Fibroblast of lung (primary cell): ENCODE results near the gene FAM110D. TPM values are rescaled to one million over a fixed set of nuclear protein-coding genes. Genes with fewer than 3 reads are reported as not detected.

Experiments used
- DNase-seq, 2 donors: peaks; one replicate each; pipeline versions ENCODE4 v3.0.0 to v3.0.0-alpha.2; 2010; ENCODE audit warnings: low read depth in 2 of 2
- H2AFZ ChIP-seq: 2 replicates; pipeline ENCODE4 v1.5.1; 2012; ENCODE audit warnings: low read length, control low read depth, inconsistent platforms
- H3K27ac ChIP-seq: 2 replicates; pipeline ENCODE4 v1.5.1; 2011; ENCODE audit warnings: low read length, control low read depth; ENCODE audit not compliant: insufficient read depth
- H3K27me3 ChIP-seq: 2 replicates; pipeline ENCODE4 v1.5.1; 2011; ENCODE audit warnings: mild to moderate bottlenecking, low read length; ENCODE audit not compliant: control insufficient read depth, insufficient read depth
- H3K36me3 ChIP-seq: 2 replicates; pipeline ENCODE4 v1.5.1; 2011; ENCODE audit warnings: low read length; ENCODE audit not compliant: control insufficient read depth, insufficient read depth
- H3K4me1 ChIP-seq: 2 replicates; pipeline ENCODE4 v1.5.1; 2011; ENCODE audit warnings: low read length; ENCODE audit not compliant: control insufficient read depth, insufficient read depth; ENCODE audit errors: extremely low read depth
- H3K4me2 ChIP-seq: 2 replicates; pipeline ENCODE4 v1.5.1; 2011; ENCODE audit warnings: low read length, control low read depth; ENCODE audit not compliant: insufficient read depth; ENCODE audit errors: extremely low read depth
- H3K4me3 ChIP-seq, 4 experiments: fragments of 200-600 bp in 1 of 4; sonication (generic) in 1 of 4; replicated peaks in 1 of 4; 2 replicates each; pipeline ENCODE4 v1.5.1; 2011 to 2016; ENCODE audit warnings: low read length in 4 of 4, low read depth in 3 of 4, mild to moderate bottlenecking in 3 of 4, control low read depth in 2 of 4, inconsistent platforms in 1 of 4, mixed read lengths in 1 of 4; ENCODE audit not compliant: insufficient read depth in 1 of 4; ENCODE audit errors: control extremely low read depth in 1 of 4
- H3K79me2 ChIP-seq: 2 replicates; pipeline ENCODE4 v1.5.1; 2012; ENCODE audit warnings: mild to moderate bottlenecking, low read length, inconsistent platforms; ENCODE audit not compliant: control insufficient read depth, insufficient read depth
- H3K9ac ChIP-seq: 2 replicates; pipeline ENCODE4 v1.5.1; 2011; ENCODE audit warnings: mild to moderate bottlenecking, low read length, control low read depth; ENCODE audit not compliant: insufficient read depth
- H3K9me3 ChIP-seq: 2 replicates; pipeline ENCODE4 v1.5.1; 2012; ENCODE audit warnings: low read depth, low read length; ENCODE audit not compliant: control insufficient read depth, insufficient read depth
- H4K20me1 ChIP-seq: 2 replicates; pipeline ENCODE4 v1.5.1; 2011; ENCODE audit warnings: low read length; ENCODE audit not compliant: control insufficient read depth, insufficient read depth; ENCODE audit errors: extremely low read depth
- CTCF ChIP-seq, 2 donors: IDR thresholded peaks in 1 of 2; conservative IDR thresholded peaks in 1 of 2; 1 replicate in 1 of 2; 2 replicates in 1 of 2; pipeline ENCODE4 v1.5.1; 2011 to 2012; ENCODE audit warnings: low read length in 2 of 2, control low read depth in 1 of 2, inconsistent platforms in 1 of 2, low read depth in 1 of 2, mild to moderate bottlenecking in 1 of 2
- EZH2 ChIP-seq: IDR thresholded peaks from 2 replicates; pipeline ENCODE4 v1.5.1; 2012; ENCODE audit warnings: low read length, control low read depth, mild to moderate bottlenecking; ENCODE audit errors: missing control alignments
- polyA plus RNA-seq, 2 donors: library from polyadenylated mRNA; depleted of rRNA in 1 of 2; stranded (reverse) in 1 of 2; unstranded in 1 of 2; fragments of >200 nt; gene quantifications; 2 replicates each; pipeline ENCODE4 v1.2.1, GENCODE V29; 2011 to 2012; ENCODE audit warnings: missing spikeins in 1 of 2
- total RNA-seq: library from RNA; depleted of rRNA; stranded (reverse); fragments of >200 nt; gene quantifications from 2 replicates; pipeline ENCODE4 v1.2.1, GENCODE V29; 2014

The FAM110D gene
- total and polyA plus RNA-seq, 2 donors (not counting 1 experiment from before 2014, with no cell fraction given): not detected

GRCh38 chr1:26190373-26190987 lies 31.6 kb downstream of the FAM110D start, which contains the start of gene CATSPER4:
Gene CATSPER4 (plus strand): TSS chr1:26190602. CDS start chr1:26190628, 26 bp downstream.
- no peaks in the 10 kb centered on the region for H3K9me3 ChIP-seq
- H2AFZ ChIP-seq: no peak within 1 kb of the TSS
- H3K36me3 ChIP-seq: no peaks in the 10 kb centered on the region
- H3K4me1 ChIP-seq: no peaks in the 10 kb centered on the region
- DNase-seq: peak in 1 of 2 donors; percentile 10
- H3K79me2 ChIP-seq: no peaks in the 10 kb centered on the region
- H3K27ac ChIP-seq: no peak within 1 kb of the TSS
- no peak within 1 kb of the TSS for H3K4me2 ChIP-seq
- no peak within 1 kb of the TSS for H3K4me3 ChIP-seq
- no peaks in the 10 kb centered on the region for H4K20me1 ChIP-seq
- H3K27me3 ChIP-seq: peaks cover 12% of the 10 kb centered on the region
- peak in 1 of 2 donors; percentile 8 for TF ChIP-seq CTCF (conservative IDR thresholded peaks at IDR 0.05 in 1 of 2, IDR thresholded peaks at IDR 0.05 in 1 of 2; ENCODE audit: low read depth in 1 of 2, low read length in 2 of 2)
- TF ChIP-seq EZH2: no peak
- no peak within 1 kb of the TSS for H3K9ac ChIP-seq

GRCh38 chr1:26191739-26192138 lies 32.9 kb downstream of the FAM110D start:
- Histone ChIP-seq H3K4me1 (no peaks in the 10 kb centered on the region), H4K20me1 (no peaks in the 10 kb centered on the region), H2AFZ (no peak overlapping the region), H3K4me2 (no peak overlapping the region), H3K79me2 (no peaks in the 10 kb centered on the region), H3K9me3 (no peaks in the 10 kb centered on the region), H3K9ac (no peak overlapping the region), H3K27ac (no peak overlapping the region), H3K27me3 (peaks cover 12% of the 10 kb centered on the region), H3K36me3 (no peaks in the 10 kb centered on the region), H3K4me3 (no peak overlapping the region)
- no peak for DNase-seq
- TF ChIP-seq EZH2 (no peak), CTCF (conservative IDR thresholded peaks at IDR 0.05 in 1 of 2, IDR thresholded peaks at IDR 0.05 in 1 of 2; ENCODE audit: low read depth in 1 of 2, low read length in 2 of 2) (no peak)

- H3K4me1 ChIP-seq: no peaks in the 10 kb centered on the region
- H4K20me1 ChIP-seq: no peaks in the 10 kb centered on the region
- DNase-seq: no peak
- no peaks in the 10 kb centered on the region for H3K79me2 ChIP-seq
- no peaks in the 10 kb centered on the region for H3K9me3 ChIP-seq
- H3K4me3 ChIP-seq: no peak overlapping the region
- no peak overlapping the region for H3K4me2 ChIP-seq
- H2AFZ ChIP-seq: no peak overlapping the region
- H3K36me3 ChIP-seq: no peaks in the 10 kb centered on the region
- H3K9ac ChIP-seq: no peak overlapping the region
- H3K27me3 ChIP-seq: peaks cover 13% of the 10 kb centered on the region
- no peak overlapping the region for H3K27ac ChIP-seq
- TF ChIP-seq EZH2 (no peak), CTCF (conservative IDR thresholded peaks at IDR 0.05 in 1 of 2, IDR thresholded peaks at IDR 0.05 in 1 of 2; ENCODE audit: low read depth in 1 of 2, low read length in 2 of 2) (no peak)
Measured at GRCh38 chr1:26195805-26196204, 36.9 kb downstream of the FAM110D start.
